ENCODE measurements around the gene U2AF1L4. TPM values are rescaled to one million over a fixed set of nuclear protein-coding genes. Genes with fewer than 3 reads are reported as not detected.
"Not testable (repeated sequence)": the region's sequence is repeated elsewhere in the genome, so short reads cannot be mapped to it uniquely, and the experiment has no call there.

The U2AF1L4 gene
- total and polyA plus RNA-seq, 2 donors (not counting 3 experiments of a cell fraction or from before 2014, with no cell fraction given) = 5.6 to 13.5 TPM

DNA sequence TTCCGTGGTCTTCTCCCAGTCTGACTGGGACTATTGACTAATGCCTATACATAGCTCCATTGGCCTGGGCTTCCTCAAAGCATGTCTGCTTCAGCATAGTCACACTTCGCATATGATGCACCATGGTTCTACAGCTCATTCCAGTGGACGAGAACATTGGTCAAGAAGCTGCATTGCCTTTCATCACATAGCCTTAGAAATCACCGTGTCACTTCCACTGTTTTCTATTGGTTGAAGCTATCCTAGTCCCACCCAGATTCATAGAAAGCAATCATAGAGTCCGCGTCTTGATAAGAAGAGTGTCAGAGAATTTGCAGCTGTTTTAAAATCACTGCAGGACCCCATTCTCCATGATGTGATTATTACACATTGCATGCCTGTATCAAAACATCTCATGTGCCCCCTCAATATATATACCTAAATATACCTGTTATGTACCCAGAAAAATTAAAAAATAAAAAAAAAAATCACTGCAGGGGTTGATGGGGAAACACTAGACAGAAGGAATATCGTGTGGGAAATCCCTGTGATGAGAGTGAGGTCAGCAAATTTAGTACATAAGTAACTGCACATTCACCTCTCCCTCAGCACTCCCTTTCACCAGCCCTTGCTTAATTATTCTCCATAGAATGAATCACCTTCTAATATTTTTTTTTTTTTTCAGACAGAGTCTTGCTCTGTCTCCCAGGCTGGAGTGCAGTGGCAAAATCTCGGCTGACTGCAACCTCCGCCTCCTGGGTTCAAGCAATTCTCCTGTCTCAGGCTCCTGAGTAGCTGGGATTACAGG is 28.0 kb upstream of the U2AF1L4 start:
- H3K4me3 ChIP-seq (replicated peaks in 1 of 3; ENCODE audit: insufficient read depth in 1 of 3, low read depth in 1 of 3, low read length in 3 of 3) = no peak overlapping the region
- BruUV-seq (replicated peaks) = no TSS peak
- no peak overlapping the region for H3K4me2 ChIP-seq (ENCODE audit: insufficient read depth, low read length)
- intact Hi-C loops (cut with micrococcal nuclease) = no loop called here
- H3K27ac ChIP-seq (ENCODE audit: insufficient read depth, low read depth, low read length) = no peak overlapping the region
- POLR2A ChIA-PET = no interaction called here
- FAIRE-seq = no peak
- no peaks in the 10 kb centered on the region for H3K79me2 ChIP-seq (ENCODE audit: control insufficient read depth, insufficient read depth, low read length)
- peaks cover 4% of the 10 kb centered on the region for H3K4me1 ChIP-seq (ENCODE audit: control insufficient read depth, extremely low read depth, insufficient read depth, low read length)
- CTCF ChIA-PET = interaction anchor here (1.6 kb wide), 1 partner anchor 28 kb away, joined by 3 read pairs; the partner anchor contains the start of genes PSENEN and U2AF1L4
- dilution Hi-C loops (cut with MboI; ENCODE audit: extremely low pct_ligation_motif_present, low sequenced_read_pairs) = no loop called here
- H3K27me3 ChIP-seq (ENCODE audit: control insufficient read depth in 2 of 2, insufficient read depth in 2 of 2, low read length in 2 of 2) = no peaks in the 10 kb centered on the region
- no peaks in the 10 kb centered on the region for H3K9me1 ChIP-seq (replicated peaks; ENCODE audit: control insufficient read depth, extremely low read depth, insufficient read depth, low read length)
- TF ChIP-seq EZH2 (IDR thresholded peaks at IDR 0.05; ENCODE audit: borderline replicate concordance, low read depth, low read length, severe bottlenecking) = no peak
- no peak for TF ChIP-seq POLR2AphosphoS5 (IDR thresholded peaks at IDR 0.05; ENCODE audit: insufficient read depth, low read depth, low read length)
- TF ChIP-seq, protein P1, sequence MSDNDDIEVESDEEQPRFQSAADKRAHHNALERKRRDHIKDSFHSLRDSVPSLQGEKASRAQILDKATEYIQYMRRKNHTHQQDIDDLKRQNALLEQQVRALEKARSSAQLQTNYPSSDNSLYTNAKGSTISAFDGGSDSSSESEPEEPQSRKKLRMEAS (IDR thresholded peaks at IDR 0.05; ENCODE audit: insufficient read depth, insufficient read length) = no peak
- no peak for TF ChIP-seq FOS (IDR thresholded peaks at IDR 0.05; ENCODE audit: borderline replicate concordance, insufficient read depth, low read length)
- TF ChIP-seq, protein P2, sequence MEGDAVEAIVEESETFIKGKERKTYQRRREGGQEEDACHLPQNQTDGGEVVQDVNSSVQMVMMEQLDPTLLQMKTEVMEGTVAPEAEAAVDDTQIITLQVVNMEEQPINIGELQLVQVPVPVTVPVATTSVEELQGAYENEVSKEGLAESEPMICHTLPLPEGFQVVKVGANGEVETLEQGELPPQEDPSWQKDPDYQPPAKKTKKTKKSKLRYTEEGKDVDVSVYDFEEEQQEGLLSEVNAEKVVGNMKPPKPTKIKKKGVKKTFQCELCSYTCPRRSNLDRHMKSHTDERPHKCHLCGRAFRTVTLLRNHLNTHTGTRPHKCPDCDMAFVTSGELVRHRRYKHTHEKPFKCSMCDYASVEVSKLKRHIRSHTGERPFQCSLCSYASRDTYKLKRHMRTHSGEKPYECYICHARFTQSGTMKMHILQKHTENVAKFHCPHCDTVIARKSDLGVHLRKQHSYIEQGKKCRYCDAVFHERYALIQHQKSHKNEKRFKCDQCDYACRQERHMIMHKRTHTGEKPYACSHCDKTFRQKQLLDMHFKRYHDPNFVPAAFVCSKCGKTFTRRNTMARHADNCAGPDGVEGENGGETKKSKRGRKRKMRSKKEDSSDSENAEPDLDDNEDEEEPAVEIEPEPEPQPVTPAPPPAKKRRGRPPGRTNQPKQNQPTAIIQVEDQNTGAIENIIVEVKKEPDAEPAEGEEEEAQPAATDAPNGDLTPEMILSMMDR (IDR thresholded peaks at IDR 0.05; ENCODE audit: extremely low read depth in 1 of 2, insufficient read depth in 1 of 2, low read depth in 1 of 2, low read length in 2 of 2) = no peak
- no peak for TF ChIP-seq JUN (IDR thresholded peaks at IDR 0.05; ENCODE audit: borderline replicate concordance, insufficient read depth, insufficient read length, low read depth)
- no peak for TF ChIP-seq POLR2A (IDR thresholded peaks at IDR 0.05; ENCODE audit: low read depth, low read length)
- TF ChIP-seq GATA2 (IDR thresholded peaks at IDR 0.05; ENCODE audit: insufficient read depth, insufficient read length, low read depth, low read length) = no peak
- TF ChIP-seq MYC (IDR thresholded peaks at IDR 0.05; ENCODE audit: low read depth, low read length) = no peak
- H3K36me3 ChIP-seq (ENCODE audit: control insufficient read depth in 2 of 2, extremely low read depth in 1 of 2, insufficient read depth in 2 of 2, low read length in 2 of 2) = peaks cover 0 to 2% of the 10 kb centered on the region in 2 experiments
- no peak for DNase-seq (ENCODE audit: low read depth, low spot score)
- H2AFZ ChIP-seq (ENCODE audit: low read depth, low read length) = no peak overlapping the region
- H3K9ac ChIP-seq (replicated peaks; ENCODE audit: extremely low read depth, insufficient read depth, low read length) = no peak overlapping the region
- no peaks in the 10 kb centered on the region for H4K20me1 ChIP-seq (replicated peaks; ENCODE audit: control insufficient read depth, extremely low read depth, insufficient read depth, low read length)
- H3K9me3 ChIP-seq (replicated peaks; ENCODE audit: control insufficient read depth, insufficient read depth, low read length) = no peaks in the 10 kb centered on the region

DNA sequence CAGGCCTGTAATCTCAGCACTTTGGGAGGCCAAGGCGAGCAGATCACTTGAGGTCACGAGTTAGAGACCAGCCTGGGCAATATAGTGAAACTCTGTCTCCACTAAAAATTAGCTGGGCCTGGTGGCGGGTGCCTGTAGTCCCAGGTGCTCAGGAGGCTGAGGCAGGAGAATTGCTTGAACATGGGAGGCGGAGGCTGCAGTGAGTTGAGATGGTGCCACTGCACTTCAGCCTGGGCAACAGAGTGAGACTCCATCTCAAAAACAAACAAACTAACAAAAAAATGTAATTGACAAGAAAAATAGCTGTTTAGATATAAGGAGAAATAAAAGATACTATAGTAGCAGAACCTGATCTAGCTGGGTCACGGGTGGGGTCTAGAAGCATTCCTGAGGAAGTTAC is 27.1 kb upstream of the U2AF1L4 start:
- H3K9ac ChIP-seq (replicated peaks; ENCODE audit: extremely low read depth, insufficient read depth, low read length); H3K79me2 ChIP-seq (ENCODE audit: control insufficient read depth, insufficient read depth, low read length); dilution Hi-C loops (cut with MboI; ENCODE audit: extremely low pct_ligation_motif_present, low sequenced_read_pairs); H3K27me3 ChIP-seq (ENCODE audit: control insufficient read depth in 2 of 2, insufficient read depth in 2 of 2, low read length in 2 of 2); DNase-seq (ENCODE audit: low read depth, low spot score); H3K9me1 ChIP-seq (replicated peaks; ENCODE audit: control insufficient read depth, extremely low read depth, insufficient read depth, low read length); POLR2A ChIA-PET; H4K20me1 ChIP-seq (replicated peaks; ENCODE audit: control insufficient read depth, extremely low read depth, insufficient read depth, low read length); BruUV-seq (replicated peaks); H2AFZ ChIP-seq (ENCODE audit: low read depth, low read length); H3K4me3 ChIP-seq (replicated peaks in 1 of 3; ENCODE audit: insufficient read depth in 1 of 3, low read depth in 1 of 3, low read length in 3 of 3); intact Hi-C loops (cut with micrococcal nuclease); H3K4me2 ChIP-seq (ENCODE audit: insufficient read depth, low read length); H3K9me3 ChIP-seq (replicated peaks; ENCODE audit: control insufficient read depth, insufficient read depth, low read length); H3K4me1 ChIP-seq (ENCODE audit: control insufficient read depth, extremely low read depth, insufficient read depth, low read length); H3K36me3 ChIP-seq (ENCODE audit: control insufficient read depth in 2 of 2, extremely low read depth in 1 of 2, insufficient read depth in 2 of 2, low read length in 2 of 2); FAIRE-seq; H3K27ac ChIP-seq (ENCODE audit: insufficient read depth, low read depth, low read length): not testable (repeated sequence)
- CTCF ChIA-PET = interaction anchor here (1.6 kb wide), 1 partner anchor 27 kb away, joined by 3 read pairs; the partner anchor contains the start of genes PSENEN and U2AF1L4
